ENCODE data around the gene VWA5B2.
A peak's percentile ranks its signal among the peaks of the same experiment; 100 is the strongest.

The VWA5B2 gene

GRCh38 chr3:184241447-184242296 lies 12.3 kb downstream of the VWA5B2 start:
- Histone ChIP-seq H3K9me3 (ENCODE audit: control insufficient read depth, insufficient read depth, low read length) (no peaks in the 10 kb centered on the region), H3K9ac (ENCODE audit: low read depth, low read length) (peak overlapping the region; percentile 7; the same call in 1 of the 2 replicates), H3K36me3 (ENCODE audit: insufficient read depth, low read length) (no peaks in the 10 kb centered on the region; the same call in 1 of the 2 replicates), H3K4me1 (ENCODE audit: insufficient read depth, low read length) (no peaks in the 10 kb centered on the region)

- Histone ChIP-seq H3K4me1 (ENCODE audit: insufficient read depth, low read length) (no peaks in the 10 kb centered on the region), H3K9ac (ENCODE audit: low read depth, low read length) (no peak overlapping the region), H3K9me3 (ENCODE audit: control insufficient read depth, insufficient read depth, low read length) (no peaks in the 10 kb centered on the region), H3K36me3 (ENCODE audit: insufficient read depth, low read length) (no peaks in the 10 kb centered on the region; the same call in 1 of the 2 replicates)
These were observed 12.9 kb downstream of the VWA5B2 start for GRCh38 chr3:184242297-184242685.

- no peaks in the 10 kb centered on the region for H3K9me3 ChIP-seq (ENCODE audit: control insufficient read depth, insufficient read depth, low read length)
These were observed 19.3 kb downstream of the VWA5B2 start, which contains the start of gene ALG3 for GRCh38 chr3:184248454-184249411. Gene ALG3, minus strand, starts transcription at chr3:184248962. Its CDS starts 22 bp downstream, at chr3:184248940.

GRCh38 chr3:184249412-184250166 lies 20.2 kb downstream of the VWA5B2 start, which contains the start of gene EEF1AKMT4:
Gene EEF1AKMT4, plus strand, starts transcription at chr3:184249672. Its CDS starts 23 bp downstream, at chr3:184249695.
- no peaks in the 10 kb centered on the region for H3K4me1 ChIP-seq (ENCODE audit: insufficient read depth, low read length)
- no peaks in the 10 kb centered on the region for H3K9me3 ChIP-seq (ENCODE audit: control insufficient read depth, insufficient read depth, low read length)
- H3K9ac ChIP-seq (ENCODE audit: low read depth, low read length), result peak within 1 kb of the TSS; percentile 80
- no peaks in the 10 kb centered on the region for H3K36me3 ChIP-seq (ENCODE audit: insufficient read depth, low read length)

More at GRCh38 chr3:184248454-184249411, 19.3 kb downstream of the VWA5B2 start, which contains the start of gene ALG3:
- no peaks in the 10 kb centered on the region for H3K4me1 ChIP-seq (ENCODE audit: insufficient read depth, low read length)
- H3K36me3 ChIP-seq (ENCODE audit: insufficient read depth, low read length), result no peaks in the 10 kb centered on the region
- peak within 1 kb of the TSS; percentile 80 for H3K9ac ChIP-seq (ENCODE audit: low read depth, low read length)

- Histone ChIP-seq H3K9ac (ENCODE audit: low read depth, low read length) (peak overlapping the region; percentile 80), H3K36me3 (ENCODE audit: insufficient read depth, low read length) (no peaks in the 10 kb centered on the region), H3K4me1 (ENCODE audit: insufficient read depth, low read length) (no peaks in the 10 kb centered on the region)
These were observed 20.9 kb downstream of the VWA5B2 start for GRCh38 chr3:184250167-184250828.

GRCh38 chr3:184255291-184256039 lies 26.1 kb downstream of the VWA5B2 start:
- H3K9me3 ChIP-seq (ENCODE audit: control insufficient read depth, insufficient read depth, low read length), result no peaks in the 10 kb centered on the region
- no peaks in the 10 kb centered on the region for H3K4me1 ChIP-seq (ENCODE audit: insufficient read depth, low read length)
- H3K36me3 ChIP-seq (ENCODE audit: insufficient read depth, low read length), result no peaks in the 10 kb centered on the region
- no peak overlapping the region for H3K9ac ChIP-seq (ENCODE audit: low read depth, low read length)

More at GRCh38 chr3:184250167-184250828, 20.9 kb downstream of the VWA5B2 start:
- H3K9me3 ChIP-seq (ENCODE audit: control insufficient read depth, insufficient read depth, low read length), result no peaks in the 10 kb centered on the region

GRCh38 chr3:184257083-184257915 lies 27.9 kb downstream of the VWA5B2 start:
- no peaks in the 10 kb centered on the region for H3K9me3 ChIP-seq (ENCODE audit: control insufficient read depth, insufficient read depth, low read length)
- no peak overlapping the region for H3K9ac ChIP-seq (ENCODE audit: low read depth, low read length)
- H3K4me1 ChIP-seq (ENCODE audit: insufficient read depth, low read length), result no peaks in the 10 kb centered on the region
- no peaks in the 10 kb centered on the region for H3K36me3 ChIP-seq (ENCODE audit: insufficient read depth, low read length)

GRCh38 chr3:184258926-184259325 lies 29.5 kb downstream of the VWA5B2 start:
- Histone ChIP-seq H3K36me3 (ENCODE audit: insufficient read depth, low read length) (no peaks in the 10 kb centered on the region), H3K9ac (ENCODE audit: low read depth, low read length) (no peak overlapping the region), H3K9me3 (ENCODE audit: control insufficient read depth, insufficient read depth, low read length) (no peaks in the 10 kb centered on the region), H3K4me1 (ENCODE audit: insufficient read depth, low read length) (no peaks in the 10 kb centered on the region)

- H3K9me3 ChIP-seq (ENCODE audit: control insufficient read depth, insufficient read depth, low read length), result no peaks in the 10 kb centered on the region
- no peak overlapping the region for H3K9ac ChIP-seq (ENCODE audit: low read depth, low read length)
- H3K4me1 ChIP-seq (ENCODE audit: insufficient read depth, low read length), result no peaks in the 10 kb centered on the region
- no peaks in the 10 kb centered on the region for H3K36me3 ChIP-seq (ENCODE audit: insufficient read depth, low read length)
These were observed 30.1 kb downstream of the VWA5B2 start for GRCh38 chr3:184259396-184259877.

- peak overlapping the region; percentile 53; the same call in 1 of the 2 replicates for H3K9ac ChIP-seq (ENCODE audit: low read depth, low read length)
These were observed 30.7 kb downstream of the VWA5B2 start for GRCh38 chr3:184259878-184260723.

GRCh38 chr3:184260724-184261269 lies 31.4 kb downstream of the VWA5B2 start:
- no peaks in the 10 kb centered on the region for H3K9me3 ChIP-seq (ENCODE audit: control insufficient read depth, insufficient read depth, low read length)
- peak overlapping the region; percentile 53 for H3K9ac ChIP-seq (ENCODE audit: low read depth, low read length)

More at GRCh38 chr3:184259878-184260723, 30.7 kb downstream of the VWA5B2 start:
- Histone ChIP-seq H3K4me1 (ENCODE audit: insufficient read depth, low read length) (no peaks in the 10 kb centered on the region), H3K36me3 (ENCODE audit: insufficient read depth, low read length) (no peaks in the 10 kb centered on the region), H3K9me3 (ENCODE audit: control insufficient read depth, insufficient read depth, low read length) (no peaks in the 10 kb centered on the region)

More at GRCh38 chr3:184260724-184261269, 31.4 kb downstream of the VWA5B2 start:
- Histone ChIP-seq H3K36me3 (ENCODE audit: insufficient read depth, low read length) (no peaks in the 10 kb centered on the region), H3K4me1 (ENCODE audit: insufficient read depth, low read length) (no peaks in the 10 kb centered on the region)

All from ES-I3 (cell line).